NAMALWA (cell line): ENCODE results near the gene EZR.

ENCODE experiments used
- DNase-seq: peaks from one replicate; pipeline ENCODE4 v3.0.0-alpha.2; 2015; ENCODE audit warnings: low spot score

EZR gene

DNA sequence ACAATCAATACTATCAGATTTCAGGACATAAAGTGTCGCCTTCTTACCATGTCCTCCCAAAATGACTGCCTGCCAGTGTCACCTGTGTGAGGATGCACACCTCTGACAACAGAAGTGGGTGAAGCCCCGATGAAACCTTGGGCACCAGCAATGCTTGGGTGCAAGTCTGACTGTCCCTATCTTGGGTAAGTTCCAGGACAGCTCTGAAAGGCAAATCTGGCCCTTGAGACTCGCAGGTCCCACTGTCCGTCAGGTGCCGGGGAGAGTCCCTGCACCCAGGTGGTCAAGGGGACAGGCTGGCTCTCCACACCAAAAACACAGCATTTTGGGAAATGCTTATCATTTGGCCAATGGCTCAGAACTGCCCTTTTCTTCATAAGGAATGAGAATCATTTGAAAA lies 43.3 kb downstream of the EZR start:
- DNase-seq: no peak

DNA sequence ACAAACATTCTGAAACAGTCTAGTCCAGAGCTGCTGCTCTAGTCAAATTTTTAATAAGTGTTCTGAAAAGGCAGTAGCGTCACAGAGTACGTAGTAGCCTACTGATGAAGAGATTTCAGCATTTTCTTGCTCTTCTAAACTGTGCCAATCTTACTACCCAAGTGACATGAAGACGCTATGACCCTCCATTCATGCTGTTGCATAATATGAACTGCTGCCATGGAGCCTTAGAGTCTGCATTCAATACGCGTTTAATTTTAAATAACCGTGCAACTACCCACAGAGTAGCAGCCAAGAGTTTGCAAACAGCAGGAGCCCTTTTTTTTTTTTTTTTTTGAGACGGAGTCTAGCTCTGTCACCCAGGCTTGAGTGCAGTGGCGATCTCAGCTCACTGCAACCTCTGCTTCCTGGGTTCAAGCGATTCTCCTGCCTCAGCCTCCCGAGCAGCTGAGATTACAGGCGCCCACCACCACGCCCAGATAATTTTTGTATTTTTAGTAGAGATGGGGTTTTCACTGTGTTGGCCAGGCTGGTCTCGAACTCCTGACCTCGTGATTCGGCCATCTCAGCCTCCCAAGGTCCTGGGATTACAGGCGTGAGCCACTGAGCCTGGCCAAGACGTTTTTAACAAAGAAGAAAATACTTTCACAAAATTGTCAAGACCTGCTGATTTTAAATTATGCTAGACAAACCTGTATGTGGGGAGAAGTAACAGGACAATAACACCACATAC lies 44.3 kb downstream of the EZR start:
- DNase-seq: no peak

DNA sequence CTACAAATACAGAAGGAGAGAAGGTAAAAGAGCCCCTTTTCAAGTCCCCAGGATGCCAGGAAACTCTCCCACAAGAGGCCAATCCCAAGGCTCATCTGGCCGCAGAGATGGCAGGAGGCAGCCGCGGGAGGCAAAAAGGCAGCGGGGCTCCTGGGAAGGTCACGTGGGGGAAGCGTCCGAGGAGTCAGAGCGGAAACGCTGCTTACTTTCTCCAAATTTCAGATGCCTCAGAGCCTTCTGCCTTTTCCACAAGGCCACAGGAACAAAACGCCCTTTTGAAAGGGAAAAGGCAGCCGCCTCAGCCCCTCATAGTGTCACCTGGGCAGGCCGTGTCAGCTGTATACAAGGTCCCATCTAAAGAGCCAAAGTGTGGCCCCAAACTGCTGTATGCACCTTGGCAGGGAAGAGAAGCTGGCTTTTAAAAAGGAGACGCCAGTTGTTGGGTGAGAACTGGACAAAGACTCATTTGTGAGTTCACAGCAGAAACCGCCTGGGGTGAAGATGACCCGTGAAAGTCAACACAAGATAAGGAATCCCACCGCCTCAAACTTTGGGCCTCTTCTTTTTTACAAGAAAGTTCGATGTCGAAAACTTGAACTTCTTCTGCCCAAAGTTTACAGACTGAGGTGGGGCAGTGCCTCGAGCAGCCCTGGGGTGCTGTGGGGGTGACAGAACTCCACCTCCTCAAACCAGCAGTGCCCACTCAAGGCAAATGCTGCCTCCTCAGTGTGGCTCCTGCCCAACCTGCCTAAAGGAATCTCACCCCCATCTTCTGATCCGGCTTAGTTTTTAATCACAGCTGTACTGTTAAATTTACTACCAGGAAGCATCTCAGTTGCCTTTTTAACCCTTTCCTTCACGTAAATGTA lies 45.4 kb downstream of the EZR start:
- no peak for DNase-seq

DNA sequence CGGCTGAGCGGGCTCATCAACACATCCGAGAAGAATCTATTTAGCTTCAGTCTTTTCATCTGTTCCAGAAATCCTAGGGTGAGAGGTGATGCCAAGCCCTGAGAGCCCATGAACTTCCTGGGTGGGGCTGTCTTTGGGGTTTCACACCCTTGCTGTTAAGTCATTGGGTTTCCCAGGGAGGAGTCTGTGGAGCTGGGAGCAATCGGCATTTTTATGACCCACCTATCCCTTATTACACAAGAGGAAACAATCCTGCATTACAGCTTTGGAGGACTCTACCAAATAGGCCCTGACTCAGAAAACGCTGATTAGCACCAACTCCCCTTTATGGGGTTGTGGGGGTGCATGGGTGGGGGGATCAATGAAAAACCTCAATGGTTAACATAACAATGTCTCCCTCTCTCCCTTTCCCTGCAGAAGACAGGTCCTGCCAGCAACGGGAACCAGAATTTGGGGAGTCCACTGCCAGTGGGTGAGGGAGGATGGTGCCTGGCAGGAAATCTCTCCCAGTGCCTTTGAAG lies 46.3 kb downstream of the EZR start:
- DNase-seq: no peak

DNA sequence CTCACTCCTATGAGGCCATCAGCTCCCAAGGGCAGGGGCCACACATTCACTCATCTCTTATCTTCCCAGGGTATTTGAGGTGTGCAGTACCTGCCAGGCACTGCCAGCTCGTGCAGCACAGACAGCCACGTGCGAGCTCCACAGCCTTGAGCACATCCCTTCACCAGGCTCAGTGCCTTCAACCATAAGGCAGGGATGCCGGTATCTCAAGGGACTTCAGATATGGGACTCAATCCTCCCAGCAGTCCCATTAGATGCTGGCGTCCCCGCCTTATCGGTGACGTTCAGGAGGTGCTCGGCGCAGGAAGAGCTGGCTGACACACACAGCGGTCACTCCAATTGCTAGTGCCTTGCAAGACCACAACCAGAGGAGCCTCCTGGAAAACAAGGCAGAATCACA lies 47.0 kb downstream of the EZR start:
- DNase-seq: no peak

DNA sequence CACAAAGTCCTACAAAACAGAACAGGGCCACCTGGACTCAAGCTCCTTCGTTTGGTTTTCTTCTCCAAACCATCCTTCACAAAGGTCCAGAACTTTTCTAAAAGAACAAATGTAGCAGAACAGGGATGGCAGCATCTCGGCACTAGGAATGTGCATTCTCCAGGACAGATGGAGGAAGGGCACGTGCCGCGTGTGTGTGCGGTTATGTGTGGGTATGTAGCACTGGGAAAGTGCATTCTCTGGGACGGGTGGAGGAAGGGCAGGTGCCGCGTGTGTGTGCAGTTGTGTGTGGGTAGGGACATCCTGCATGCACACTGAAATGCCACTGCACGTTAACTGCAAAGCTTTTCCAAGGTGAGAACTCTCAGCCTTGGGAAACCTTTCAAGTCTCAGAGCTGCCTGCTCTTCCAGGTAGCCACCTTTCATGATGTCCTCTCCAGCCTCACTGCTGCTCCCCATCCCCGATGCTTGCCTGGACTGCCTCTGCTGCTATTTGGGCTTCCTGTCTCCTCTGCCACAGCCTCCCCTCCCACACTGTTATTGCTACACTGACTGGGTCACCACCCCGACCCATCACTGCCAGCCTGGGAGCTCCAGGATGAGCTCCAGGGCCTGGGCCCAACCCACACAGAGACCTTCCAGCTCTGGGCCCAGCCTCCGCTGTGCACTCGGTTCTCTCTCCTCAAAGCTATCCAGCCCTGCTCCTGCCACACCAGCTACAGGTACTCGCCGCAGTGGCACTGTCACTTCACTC lies 47.6 kb downstream of the EZR start:
- DNase-seq: no peak

DNA sequence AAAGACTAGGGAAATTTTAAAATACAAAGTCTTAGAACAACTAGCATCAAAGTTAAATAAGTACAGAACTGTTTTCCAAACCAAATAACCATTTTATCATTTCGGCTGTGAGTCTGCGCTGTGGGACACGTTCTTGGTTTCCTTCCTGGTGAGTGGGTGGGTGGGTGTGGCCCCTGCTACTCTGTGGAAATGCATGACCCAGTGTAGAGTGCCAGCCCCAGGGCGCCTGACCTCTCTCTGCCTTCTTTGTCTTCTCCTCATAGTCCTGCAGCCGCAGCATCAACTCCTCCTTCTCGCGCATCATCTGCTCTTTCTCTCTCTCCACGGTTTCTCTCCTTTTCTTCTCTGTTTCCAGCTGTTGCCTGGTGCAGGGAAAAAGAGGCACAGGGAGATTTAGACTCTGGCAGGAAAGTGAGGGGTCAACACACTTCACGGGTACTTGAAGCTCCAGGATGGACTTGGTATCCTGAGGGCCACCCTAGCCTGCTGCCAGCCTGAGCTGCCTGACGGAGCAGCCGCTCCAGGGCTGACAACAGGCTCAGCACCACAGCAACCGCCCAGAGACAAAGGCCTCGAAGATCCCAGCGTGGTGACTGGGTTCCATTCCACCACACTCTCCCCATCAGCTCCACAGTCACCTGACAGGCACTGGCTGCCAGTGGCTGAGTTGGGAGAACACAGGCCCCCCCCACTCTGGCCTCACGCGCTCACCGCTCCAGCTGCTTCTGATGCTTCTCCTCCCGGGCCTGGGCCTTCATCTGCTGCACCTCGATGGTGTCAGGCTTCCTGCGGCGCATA lies 48.4 kb downstream of the EZR start:
- no peak for DNase-seq

DNA sequence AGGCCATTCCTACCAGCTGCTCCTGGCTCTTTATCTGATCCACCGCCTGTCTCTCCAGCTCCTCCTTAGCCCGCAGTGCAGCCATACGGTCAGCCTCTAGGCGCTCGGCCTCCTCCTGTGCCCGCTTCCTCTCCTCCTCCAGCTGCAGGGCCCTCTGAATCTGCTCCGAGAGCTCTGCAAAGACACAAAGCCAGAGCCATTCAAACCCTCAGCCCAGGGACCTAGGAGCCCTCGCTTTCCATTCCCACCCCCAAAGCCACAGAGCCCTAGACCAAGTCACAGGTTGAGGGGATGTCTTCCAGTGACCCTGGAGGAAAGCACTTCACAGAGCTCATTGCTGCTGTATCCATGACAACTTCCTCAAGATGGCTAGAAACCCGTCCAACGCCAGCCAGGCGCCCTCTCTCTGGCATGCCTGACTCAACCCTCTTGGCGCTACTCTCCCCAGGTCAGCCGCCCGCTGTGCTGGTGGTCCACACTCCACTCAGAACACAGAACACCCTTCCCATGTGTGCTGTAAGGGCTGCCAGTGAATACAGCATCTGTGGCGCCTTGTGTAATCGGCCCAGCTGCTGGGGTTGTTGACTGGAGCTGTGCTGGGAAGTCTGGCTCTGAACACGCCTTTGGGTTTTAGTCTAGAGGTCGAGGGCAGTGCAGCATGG lies 49.3 kb downstream of the EZR start:
- DNase-seq: no peak

DNA sequence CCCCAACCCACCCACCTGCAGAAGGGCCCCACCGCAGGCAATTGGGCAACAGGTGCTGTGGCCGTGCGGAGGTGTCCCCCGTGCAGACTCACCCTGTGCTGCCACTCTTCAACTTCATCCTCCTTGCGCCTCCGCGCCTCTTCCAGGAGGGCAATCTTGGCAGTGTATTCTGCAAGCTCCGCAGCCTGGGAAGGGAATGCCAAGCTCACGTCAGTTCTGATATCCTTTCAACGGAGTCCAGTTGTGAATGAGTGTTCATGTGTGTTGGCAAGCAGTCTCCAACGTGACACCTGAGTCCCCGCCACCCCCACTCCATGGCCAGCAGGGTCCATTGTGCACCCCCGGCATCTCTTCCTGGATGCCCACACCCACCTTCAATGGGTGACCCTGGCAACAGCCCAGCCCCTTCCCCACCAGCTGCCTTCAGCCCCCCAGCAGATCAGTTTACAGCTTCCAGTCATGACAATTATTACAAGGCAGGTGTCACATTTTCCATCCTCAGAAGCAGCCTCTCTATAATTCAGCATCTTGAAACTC lies 49.9 kb downstream of the EZR start:
- no peak for DNase-seq

DNA sequence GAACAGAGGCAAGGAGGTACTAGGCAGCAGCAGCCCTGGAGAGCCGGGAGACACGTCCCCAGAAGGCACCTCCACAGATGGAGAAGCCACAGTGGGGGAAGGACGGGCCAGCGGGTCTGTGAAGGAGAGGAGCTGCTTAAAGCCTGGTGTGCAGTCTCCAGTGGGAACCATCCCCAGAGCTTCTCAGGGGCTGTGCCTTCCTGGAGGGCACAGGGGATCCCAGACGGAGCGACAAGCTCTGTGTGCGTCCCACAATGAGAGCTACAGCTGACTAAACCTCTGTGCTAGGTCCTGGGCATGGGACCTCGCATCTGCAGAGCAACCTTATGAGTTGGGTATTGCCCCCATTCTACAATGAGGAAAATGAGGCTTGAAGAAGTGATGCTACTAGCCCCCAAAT lies 50.7 kb downstream of the EZR start:
- no peak for DNase-seq

DNA sequence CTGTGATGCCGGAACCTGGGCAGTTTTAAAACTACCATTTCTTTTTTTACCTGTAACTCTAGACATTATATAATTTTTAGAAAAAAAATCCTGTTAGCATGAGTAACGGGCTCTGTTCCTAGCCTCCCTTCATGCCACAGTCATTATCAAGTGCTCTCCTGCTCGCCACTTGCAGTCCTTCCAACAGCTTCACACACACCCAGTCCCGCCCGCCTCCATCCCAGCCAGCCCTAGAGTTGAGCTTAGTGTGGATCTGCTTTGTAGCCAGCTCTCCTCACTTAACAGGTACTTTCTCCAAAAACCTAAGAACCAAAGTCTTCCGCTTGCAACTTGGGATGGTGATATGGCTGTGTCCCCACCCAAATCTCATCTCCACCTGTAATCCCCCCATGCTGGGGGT lies 51.5 kb downstream of the EZR start:
- no peak for DNase-seq

DNA sequence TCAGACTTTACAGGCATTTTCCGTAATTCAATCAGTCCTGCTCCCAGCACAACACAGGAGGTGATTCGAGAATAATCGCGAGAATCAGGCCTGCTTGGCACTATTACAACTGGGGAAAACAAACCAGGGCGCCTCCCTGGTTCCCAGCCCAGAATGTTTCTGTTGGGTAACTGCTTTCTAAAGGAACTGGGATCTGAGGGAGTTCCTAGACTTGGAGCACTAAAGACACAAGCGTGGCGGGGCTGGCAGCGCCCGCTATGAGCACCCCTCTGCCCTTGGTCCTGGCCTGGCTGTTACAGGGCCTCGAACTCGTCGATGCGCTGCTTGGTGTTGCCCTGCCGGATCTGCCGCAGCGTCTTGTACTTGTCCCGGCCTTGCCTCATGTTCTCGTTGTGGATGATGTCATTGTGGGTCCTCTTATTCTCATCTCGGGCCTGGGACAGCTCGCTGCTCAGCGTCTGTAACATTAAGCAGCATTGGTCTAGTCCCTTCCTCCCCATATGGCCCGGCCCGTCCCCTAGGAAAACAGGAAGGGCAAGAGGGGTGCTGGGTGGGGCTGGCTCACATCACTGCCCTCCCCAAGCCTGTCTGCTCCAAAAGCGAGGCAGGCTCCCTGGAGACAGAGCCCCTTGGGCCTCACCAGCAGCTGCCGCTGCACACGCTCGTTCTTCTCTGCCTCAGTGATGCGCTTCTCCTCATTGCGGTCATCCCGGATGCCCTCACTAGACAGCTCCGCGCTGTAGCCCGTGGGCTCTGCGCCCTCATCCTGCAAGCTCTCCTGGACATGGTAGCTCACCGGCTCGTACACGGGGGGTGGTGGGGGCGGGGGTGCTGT lies 52.3 kb downstream of the EZR start:
- no peak for DNase-seq

DNA sequence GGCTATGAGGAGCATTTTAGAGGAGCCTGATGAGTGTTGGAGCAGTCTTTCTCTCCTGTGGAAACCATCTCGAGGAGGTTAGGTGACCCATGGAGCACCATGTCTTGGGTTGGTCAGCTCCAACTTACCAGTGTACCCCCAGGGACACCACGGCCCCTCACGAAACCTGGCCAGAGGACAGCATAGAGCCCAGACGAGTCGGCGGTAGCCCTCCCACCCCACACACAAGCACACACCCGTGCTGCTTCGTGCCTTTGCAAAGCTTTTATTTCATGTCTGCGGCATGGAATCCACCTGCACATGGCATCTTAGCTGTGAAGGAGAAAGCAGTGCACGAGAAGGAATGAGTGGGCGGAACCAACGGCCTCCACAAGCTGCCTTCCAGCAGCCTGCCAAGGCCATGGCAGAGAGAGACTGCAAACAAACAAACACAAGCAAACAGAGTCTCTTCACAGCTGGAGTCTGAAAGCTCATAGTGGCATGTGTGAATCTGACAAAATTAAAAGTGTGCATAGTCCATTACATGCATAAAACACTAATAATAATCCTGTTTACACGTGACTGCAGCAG lies 53.6 kb downstream of the EZR start:
- no peak for DNase-seq

DNA sequence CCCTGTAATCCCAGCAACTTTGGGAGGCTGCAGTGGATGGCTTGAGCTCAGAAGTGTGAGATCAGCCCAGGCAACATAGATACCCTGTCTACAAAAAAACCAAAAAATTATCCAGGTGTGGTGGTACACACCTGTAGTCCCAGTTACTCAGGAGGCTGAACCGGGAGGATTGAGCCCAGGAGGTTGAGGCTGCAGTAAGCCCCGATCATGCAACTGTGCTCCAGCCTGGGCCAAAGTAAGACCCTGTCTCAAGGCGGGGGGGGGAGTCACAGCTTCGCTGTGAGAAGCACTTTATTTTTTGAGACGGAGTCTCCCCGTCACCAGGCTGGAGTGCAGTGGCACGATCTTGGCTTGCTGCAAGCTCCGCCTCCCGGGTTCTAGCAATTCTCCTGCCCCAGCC lies 54.2 kb downstream of the EZR start:
- DNase-seq: no peak

DNA sequence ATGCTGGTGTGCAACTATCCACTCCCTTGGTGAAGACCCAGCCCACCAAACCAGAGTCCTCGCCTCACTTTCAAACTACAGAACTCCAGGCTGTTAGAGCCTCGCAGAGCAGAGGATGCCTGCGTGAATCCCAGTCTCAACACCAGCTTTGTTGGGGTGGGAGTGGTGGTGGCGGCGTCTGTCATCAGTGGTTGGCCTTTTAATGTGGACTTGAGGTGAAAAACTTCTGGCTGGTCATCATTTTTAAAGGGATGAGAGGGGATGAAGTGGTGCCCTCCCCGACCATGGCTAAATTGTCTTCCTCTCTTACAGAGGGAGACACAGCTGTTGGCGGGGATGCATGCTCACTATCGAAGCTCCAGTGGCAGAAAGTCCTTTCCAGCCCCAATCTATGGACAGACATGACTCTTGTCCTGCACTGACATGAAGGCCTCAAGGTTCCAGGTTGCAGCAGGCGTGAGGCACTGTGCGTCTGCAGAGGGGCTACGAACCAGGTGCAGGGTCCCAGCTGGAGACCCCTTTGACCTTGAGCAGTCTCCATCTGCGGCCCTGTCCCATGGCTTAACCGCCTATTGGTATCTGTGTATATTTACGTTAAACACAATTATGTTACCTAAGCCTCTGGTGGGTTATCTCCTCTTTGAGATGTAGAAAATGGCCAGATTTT lies 54.9 kb downstream of the EZR start:
- DNase-seq: no peak

DNA sequence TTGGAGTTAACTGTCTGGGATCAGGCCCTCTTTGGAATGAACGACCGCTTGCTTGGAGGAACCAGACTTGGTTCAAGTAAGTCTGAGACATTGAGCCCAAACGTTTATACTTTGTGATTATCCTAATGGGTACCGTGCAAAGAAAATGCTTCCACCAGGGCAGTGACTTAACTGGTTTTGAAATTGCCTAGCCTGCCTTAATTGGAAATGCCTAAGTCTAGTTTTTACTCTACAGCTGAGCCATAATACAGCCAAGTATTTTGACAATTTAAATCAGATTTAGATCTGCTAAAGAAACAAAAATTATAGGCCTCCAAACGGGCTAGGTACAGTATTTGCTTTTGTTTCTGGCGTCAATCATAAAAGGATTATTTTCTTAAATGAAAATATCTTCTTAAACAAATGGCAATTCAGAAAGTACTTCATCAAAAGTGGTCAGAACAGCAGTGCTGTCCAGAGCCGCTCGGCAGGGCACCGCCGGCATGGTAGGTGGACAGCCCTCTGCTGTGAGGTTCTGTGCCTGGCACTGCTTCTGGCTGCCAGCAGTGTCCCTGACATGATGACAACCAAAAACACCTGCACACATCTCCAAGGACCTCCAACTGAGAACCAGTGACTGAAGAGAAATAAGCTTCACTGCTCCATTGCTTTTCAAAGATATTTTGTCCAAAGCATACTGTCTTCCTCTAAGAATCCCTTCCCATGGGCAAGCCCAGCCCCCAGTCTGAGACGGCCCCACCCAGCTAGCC lies 55.6 kb downstream of the EZR start:
- DNase-seq: no peak

DNA sequence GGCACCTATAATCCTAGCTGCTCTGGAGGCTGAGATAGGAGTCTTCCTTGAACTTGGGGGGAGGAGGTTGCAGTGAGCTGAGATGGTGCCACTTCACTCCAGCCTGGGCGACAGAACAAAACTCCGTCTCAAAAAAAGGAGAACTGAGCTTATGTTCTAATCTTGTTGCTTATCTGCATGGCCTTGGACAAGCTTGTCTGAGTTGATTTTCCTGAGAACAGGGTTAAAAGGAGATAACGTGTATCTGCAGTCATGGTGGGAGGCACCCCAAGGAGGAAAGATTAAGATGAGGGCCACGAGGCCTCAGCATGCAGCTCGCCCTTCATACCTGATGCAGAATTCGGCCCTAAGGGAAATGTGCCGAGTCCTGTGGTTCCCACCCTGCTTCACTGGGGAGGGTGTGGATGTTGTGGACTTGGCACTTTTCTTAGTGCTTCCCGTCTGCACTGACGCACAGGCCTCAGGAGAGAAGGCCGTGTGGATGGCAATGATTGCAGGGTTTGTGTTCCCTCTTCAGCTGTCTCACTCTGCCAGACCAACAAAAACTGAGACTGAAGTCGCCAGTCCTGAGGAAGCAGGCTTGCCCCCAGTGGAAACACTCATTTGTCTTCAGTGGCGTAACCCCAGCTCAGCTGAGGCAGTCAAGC lies 56.3 kb downstream of the EZR start:
- no peak for DNase-seq

DNA sequence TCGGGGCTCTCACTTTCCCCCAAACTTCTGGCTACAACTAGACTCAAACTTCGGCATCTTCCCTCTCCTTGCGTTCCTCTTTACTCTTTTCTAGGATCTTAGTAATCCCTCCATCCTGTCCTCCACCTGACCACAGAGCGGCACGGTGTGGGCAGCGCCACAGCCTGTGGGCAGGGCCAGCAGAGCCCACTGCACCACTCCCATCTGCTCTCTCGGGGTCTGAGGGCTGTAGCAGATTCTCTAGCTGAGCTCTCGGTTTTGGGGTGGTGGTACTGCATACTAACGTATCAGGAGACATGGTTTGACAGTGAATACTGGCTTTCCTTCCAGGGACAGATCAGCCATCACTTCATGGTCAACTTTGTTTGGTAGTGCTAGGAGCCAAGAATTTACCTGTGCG lies 57.4 kb downstream of the EZR start:
- no peak for DNase-seq
